Measurements from ENCODE around the gene REX1BD. TPM values are rescaled to one million over a fixed set of nuclear protein-coding genes. Genes with fewer than 3 reads are reported as not detected.

The REX1BD gene
- total RNA-seq, 1 experiment from 2014 or later, result 97.1 TPM

DNA sequence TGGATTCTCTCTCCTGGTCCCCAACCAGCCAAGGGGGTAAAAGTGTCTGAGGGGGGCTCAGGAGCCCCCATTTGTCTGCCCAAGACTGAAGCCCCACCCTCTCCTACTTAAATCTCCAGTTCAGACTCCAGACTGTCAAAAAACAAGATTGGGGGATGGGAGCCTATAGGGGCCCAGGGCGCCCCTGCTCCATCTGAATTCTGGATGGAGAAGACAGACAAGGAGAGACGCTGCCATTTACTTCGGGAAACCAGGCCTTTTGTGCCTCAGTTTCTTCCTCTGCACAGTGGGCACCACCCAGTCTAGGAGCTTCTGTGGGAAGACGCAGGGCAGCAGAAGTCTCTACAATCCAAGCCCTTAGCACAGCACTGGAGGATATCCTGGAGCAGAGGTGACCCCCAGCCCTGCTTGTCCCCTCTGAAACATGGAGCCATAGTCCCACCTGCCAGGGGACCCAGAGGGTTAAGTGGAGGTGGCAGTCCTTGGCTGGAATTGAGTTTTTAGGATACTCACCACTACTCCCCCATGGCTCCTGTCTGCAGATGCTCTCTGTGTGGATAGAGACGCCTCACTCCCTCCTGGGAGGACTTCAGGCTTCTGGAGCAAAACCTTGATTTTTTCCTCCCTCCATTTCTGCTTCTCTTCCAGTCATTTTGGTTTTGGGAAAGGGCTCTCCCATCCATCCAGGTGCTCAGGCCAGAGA lies 19.7 kb downstream of the REX1BD start:
- Histone ChIP-seq H3K27me3 (ENCODE audit: insufficient read depth, low read length) (peaks cover 30% of the 10 kb centered on the region; the same call in 1 of the 2 replicates), H3K4me2 (ENCODE audit: low read length) (peak overlapping the region; percentile 99), H4K20me1 (ENCODE audit: insufficient read depth) (no peaks in the 10 kb centered on the region), H3K9me3 (ENCODE audit: control insufficient read depth in 1 of 2, insufficient read depth in 1 of 2, low read depth in 1 of 2, low read length in 2 of 2) (no peaks in the 10 kb centered on the region), H3K79me2 (ENCODE audit: insufficient read depth, low read length) (no peaks in the 10 kb centered on the region), H3K36me3 (ENCODE audit: control insufficient read depth in 1 of 2, insufficient read depth in 2 of 2, low read length in 2 of 2) (no peaks in the 10 kb centered on the region), H3K9ac (ENCODE audit: low read length) (no peak overlapping the region), H2AFZ (ENCODE audit: low read depth, low read length, poor library complexity, severe bottlenecking) (no peak overlapping the region), H3K9me2 (ENCODE audit: insufficient read depth) (no peaks in the 10 kb centered on the region), H3K27ac (ENCODE audit: low read depth, low read length) (no peak overlapping the region), H3K4me1 (ENCODE audit: control insufficient read depth in 1 of 2, insufficient read depth in 2 of 2, low read length in 2 of 2) (peaks cover 25 to 50% of the 10 kb centered on the region in 2 experiments), H3K4me3 (replicated peaks in 1 of 2; ENCODE audit: low read depth in 1 of 2, low read length in 2 of 2) (peak overlapping the region; percentile 53 to 65)
- intact Hi-C loops (cut with micrococcal nuclease), result no loop called here
- TF ChIP-seq SIN3A (IDR thresholded peaks at IDR 0.05; ENCODE audit: low read depth) (no peak), POLR2A (IDR thresholded peaks at IDR 0.05; ENCODE audit: borderline replicate concordance, extremely low read depth, insufficient read depth, insufficient read length) (no peak), EZH2phosphoT487 (IDR thresholded peaks at IDR 0.05; ENCODE audit: borderline replicate concordance) (no peak), SP1 (IDR thresholded peaks at IDR 0.05; ENCODE audit: low read depth) (no peak), CEBPB (IDR thresholded peaks at IDR 0.05; ENCODE audit: low read depth) (no peak), YY1 (IDR thresholded peaks at IDR 0.05; ENCODE audit: extremely low read depth, insufficient replicate concordance, low read depth, low read length) (no peak), EZH2 (IDR thresholded peaks at IDR 0.05) (no peak), JUND (IDR thresholded peaks at IDR 0.05) (no peak), ELF1 (IDR thresholded peaks at IDR 0.05; ENCODE audit: borderline replicate concordance, low read depth) (no peak), TCF7L2 (IDR thresholded peaks at IDR 0.05; ENCODE audit: borderline replicate concordance, extremely low read depth, insufficient read depth, insufficient read length) (no peak), ZNF274 (IDR thresholded peaks at IDR 0.05; ENCODE audit: low read depth, low read length) (no peak), CBX3 (IDR thresholded peaks at IDR 0.05; ENCODE audit: low read depth) (no peak), ZFX (IDR thresholded peaks at IDR 0.05) (no peak), POLR2AphosphoS5 (IDR thresholded peaks at IDR 0.05; ENCODE audit: low read depth, low read length) (no peak)
- TF ChIP-seq, protein P1, sequence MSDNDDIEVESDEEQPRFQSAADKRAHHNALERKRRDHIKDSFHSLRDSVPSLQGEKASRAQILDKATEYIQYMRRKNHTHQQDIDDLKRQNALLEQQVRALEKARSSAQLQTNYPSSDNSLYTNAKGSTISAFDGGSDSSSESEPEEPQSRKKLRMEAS (IDR thresholded peaks at IDR 0.05), result no peak
- TF ChIP-seq, protein P2, sequence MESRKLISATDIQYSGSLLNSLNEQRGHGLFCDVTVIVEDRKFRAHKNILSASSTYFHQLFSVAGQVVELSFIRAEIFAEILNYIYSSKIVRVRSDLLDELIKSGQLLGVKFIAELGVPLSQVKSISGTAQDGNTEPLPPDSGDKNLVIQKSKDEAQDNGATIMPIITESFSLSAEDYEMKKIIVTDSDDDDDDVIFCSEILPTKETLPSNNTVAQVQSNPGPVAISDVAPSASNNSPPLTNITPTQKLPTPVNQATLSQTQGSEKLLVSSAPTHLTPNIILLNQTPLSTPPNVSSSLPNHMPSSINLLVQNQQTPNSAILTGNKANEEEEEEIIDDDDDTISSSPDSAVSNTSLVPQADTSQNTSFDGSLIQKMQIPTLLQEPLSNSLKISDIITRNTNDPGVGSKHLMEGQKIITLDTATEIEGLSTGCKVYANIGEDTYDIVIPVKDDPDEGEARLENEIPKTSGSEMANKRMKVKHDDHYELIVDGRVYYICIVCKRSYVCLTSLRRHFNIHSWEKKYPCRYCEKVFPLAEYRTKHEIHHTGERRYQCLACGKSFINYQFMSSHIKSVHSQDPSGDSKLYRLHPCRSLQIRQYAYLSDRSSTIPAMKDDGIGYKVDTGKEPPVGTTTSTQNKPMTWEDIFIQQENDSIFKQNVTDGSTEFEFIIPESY (IDR thresholded peaks at IDR 0.05; ENCODE audit: extremely low read depth, insufficient replicate concordance, low read length), result no peak
- TF ChIP-seq, protein P3, sequence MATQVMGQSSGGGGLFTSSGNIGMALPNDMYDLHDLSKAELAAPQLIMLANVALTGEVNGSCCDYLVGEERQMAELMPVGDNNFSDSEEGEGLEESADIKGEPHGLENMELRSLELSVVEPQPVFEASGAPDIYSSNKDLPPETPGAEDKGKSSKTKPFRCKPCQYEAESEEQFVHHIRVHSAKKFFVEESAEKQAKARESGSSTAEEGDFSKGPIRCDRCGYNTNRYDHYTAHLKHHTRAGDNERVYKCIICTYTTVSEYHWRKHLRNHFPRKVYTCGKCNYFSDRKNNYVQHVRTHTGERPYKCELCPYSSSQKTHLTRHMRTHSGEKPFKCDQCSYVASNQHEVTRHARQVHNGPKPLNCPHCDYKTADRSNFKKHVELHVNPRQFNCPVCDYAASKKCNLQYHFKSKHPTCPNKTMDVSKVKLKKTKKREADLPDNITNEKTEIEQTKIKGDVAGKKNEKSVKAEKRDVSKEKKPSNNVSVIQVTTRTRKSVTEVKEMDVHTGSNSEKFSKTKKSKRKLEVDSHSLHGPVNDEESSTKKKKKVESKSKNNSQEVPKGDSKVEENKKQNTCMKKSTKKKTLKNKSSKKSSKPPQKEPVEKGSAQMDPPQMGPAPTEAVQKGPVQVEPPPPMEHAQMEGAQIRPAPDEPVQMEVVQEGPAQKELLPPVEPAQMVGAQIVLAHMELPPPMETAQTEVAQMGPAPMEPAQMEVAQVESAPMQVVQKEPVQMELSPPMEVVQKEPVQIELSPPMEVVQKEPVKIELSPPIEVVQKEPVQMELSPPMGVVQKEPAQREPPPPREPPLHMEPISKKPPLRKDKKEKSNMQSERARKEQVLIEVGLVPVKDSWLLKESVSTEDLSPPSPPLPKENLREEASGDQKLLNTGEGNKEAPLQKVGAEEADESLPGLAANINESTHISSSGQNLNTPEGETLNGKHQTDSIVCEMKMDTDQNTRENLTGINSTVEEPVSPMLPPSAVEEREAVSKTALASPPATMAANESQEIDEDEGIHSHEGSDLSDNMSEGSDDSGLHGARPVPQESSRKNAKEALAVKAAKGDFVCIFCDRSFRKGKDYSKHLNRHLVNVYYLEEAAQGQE (IDR thresholded peaks at IDR 0.05; ENCODE audit: low read depth), result no peak
- TF ChIP-seq, protein P4, sequence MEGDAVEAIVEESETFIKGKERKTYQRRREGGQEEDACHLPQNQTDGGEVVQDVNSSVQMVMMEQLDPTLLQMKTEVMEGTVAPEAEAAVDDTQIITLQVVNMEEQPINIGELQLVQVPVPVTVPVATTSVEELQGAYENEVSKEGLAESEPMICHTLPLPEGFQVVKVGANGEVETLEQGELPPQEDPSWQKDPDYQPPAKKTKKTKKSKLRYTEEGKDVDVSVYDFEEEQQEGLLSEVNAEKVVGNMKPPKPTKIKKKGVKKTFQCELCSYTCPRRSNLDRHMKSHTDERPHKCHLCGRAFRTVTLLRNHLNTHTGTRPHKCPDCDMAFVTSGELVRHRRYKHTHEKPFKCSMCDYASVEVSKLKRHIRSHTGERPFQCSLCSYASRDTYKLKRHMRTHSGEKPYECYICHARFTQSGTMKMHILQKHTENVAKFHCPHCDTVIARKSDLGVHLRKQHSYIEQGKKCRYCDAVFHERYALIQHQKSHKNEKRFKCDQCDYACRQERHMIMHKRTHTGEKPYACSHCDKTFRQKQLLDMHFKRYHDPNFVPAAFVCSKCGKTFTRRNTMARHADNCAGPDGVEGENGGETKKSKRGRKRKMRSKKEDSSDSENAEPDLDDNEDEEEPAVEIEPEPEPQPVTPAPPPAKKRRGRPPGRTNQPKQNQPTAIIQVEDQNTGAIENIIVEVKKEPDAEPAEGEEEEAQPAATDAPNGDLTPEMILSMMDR (IDR thresholded peaks at IDR 0.05 in 2 of 3, conservative IDR thresholded peaks at IDR 0.05 in 1 of 3; ENCODE audit: borderline replicate concordance in 1 of 3, insufficient read depth in 1 of 3, low read depth in 2 of 3, low read length in 2 of 3), result no peak
- TF ChIP-seq, protein P5, sequence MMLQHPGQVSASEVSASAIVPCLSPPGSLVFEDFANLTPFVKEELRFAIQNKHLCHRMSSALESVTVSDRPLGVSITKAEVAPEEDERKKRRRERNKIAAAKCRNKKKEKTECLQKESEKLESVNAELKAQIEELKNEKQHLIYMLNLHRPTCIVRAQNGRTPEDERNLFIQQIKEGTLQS (IDR thresholded peaks at IDR 0.05), result no peak
- CTCF ChIA-PET, result no interaction called here
- POLR2A ChIA-PET, result no interaction called here
- RAD21 ChIA-PET (ENCODE audit: low non-redundant PET in 1 of 2, low total read pairs in 2 of 2, uncharacterized antibody in 2 of 2, unreplicated experiment in 2 of 2), result no interaction called here
- BruUV-seq (replicated peaks), result no TSS peak
- ATAC-seq (no peak), DNase-seq (ENCODE audit: low read depth, low spot score) (no peak)

Data from HCT116 (cell line).